Loucy (cell line): ENCODE results near the gene DGUOK.

Experiments used
- H2AFZ ChIP-seq: fragments of 200-600 bp; sonication (generic); 2 replicates; pipeline ENCODE4 v1.6.0; 2016; ENCODE audit warnings: antibody characterized with exemption, mild to moderate bottlenecking, low read length, moderate library complexity
- H3F3A ChIP-seq: fragments of 200-600 bp; 2 replicates; pipeline ENCODE4 v1.6.0; 2016; ENCODE audit warnings: antibody characterized with exemption, low read depth, mild to moderate bottlenecking
- H3K27me3 ChIP-seq: fragments of 200-600 bp; sonication (generic); 2 replicates; pipeline ENCODE4 v1.6.1; 2014; ENCODE audit warnings: low read length, mild to moderate bottlenecking; ENCODE audit not compliant: insufficient read depth, poor library complexity, severe bottlenecking
- H3K36me3 ChIP-seq: fragments of 200-600 bp; sonication (generic); 2 replicates; pipeline ENCODE4 v1.6.1; 2016; ENCODE audit warnings: low read length; ENCODE audit not compliant: insufficient read depth
- H3K4me1 ChIP-seq: fragments of 200-600 bp; sonication (generic); 2 replicates; pipeline ENCODE4 v1.5.1; 2014; ENCODE audit warnings: low read length, mild to moderate bottlenecking; ENCODE audit not compliant: insufficient read depth, poor library complexity, severe bottlenecking
- H3K4me2 ChIP-seq: fragments of 200-600 bp; sonication (generic); 2 replicates; pipeline ENCODE4 v1.6.0; 2014; ENCODE audit warnings: antibody characterized with exemption, low read length, low read depth, mild to moderate bottlenecking; ENCODE audit not compliant: poor library complexity, severe bottlenecking
- H3K4me3 ChIP-seq: fragments of 200-600 bp; sonication (generic); 2 replicates; pipeline ENCODE4 v1.5.1; 2014; ENCODE audit warnings: low read length, mild to moderate bottlenecking, mixed read lengths; ENCODE audit not compliant: poor library complexity, severe bottlenecking
- H3K79me2 ChIP-seq: fragments of 200-600 bp; sonication (generic); 2 replicates; pipeline ENCODE4 v1.6.1; 2014; ENCODE audit warnings: low read length; ENCODE audit not compliant: insufficient read depth
- H3K9ac ChIP-seq: fragments of 200-600 bp; sonication (generic); 2 replicates; pipeline ENCODE4 v1.6.0; 2014; ENCODE audit warnings: mild to moderate bottlenecking, low read depth, low read length, moderate library complexity; ENCODE audit not compliant: poor library complexity, severe bottlenecking
- H3K9me2 ChIP-seq: fragments of 200-600 bp; sonication (generic); replicated peaks from 2 replicates; pipeline ENCODE4 v1.6.1; 2016; ENCODE audit warnings: low read depth, low read length, mixed read lengths
- H3K9me3 ChIP-seq: fragments of 200-600 bp; sonication (generic); 2 replicates; pipeline ENCODE4 v1.6.1; 2014; ENCODE audit warnings: mild to moderate bottlenecking, antibody characterized with exemption, low read length, low read depth; ENCODE audit not compliant: insufficient read depth
- H4K20me1 ChIP-seq: fragments of 200-600 bp; sonication (generic); 2 replicates; pipeline ENCODE4 v1.6.0; 2014; ENCODE audit warnings: antibody characterized with exemption, low read length, mild to moderate bottlenecking; ENCODE audit not compliant: insufficient read depth, poor library complexity, severe bottlenecking
- CTCF ChIP-seq: fragments of 200-600 bp; sonication (generic); conservative IDR thresholded peaks from 2 replicates; pipeline ENCODE4 v1.5.1; 2014; ENCODE audit warnings: mild to moderate bottlenecking, antibody characterized with exemption, low read length
- EZH2phosphoT487 ChIP-seq: fragments of 200-600 bp; IDR thresholded peaks from 2 replicates; pipeline ENCODE4 v1.6.1; 2018; ENCODE audit warnings: antibody characterized with exemption, mild to moderate bottlenecking, moderate library complexity, borderline replicate concordance

The DGUOK gene

GRCh38 chr2:73918856-73919255, 7.8 kb upstream of the DGUOK start:
- Histone ChIP-seq H3K79me2 (no peaks in the 10 kb centered on the region), H3K9me2 (no peaks in the 10 kb centered on the region), H3K9me3 (no peaks in the 10 kb centered on the region), H3K4me2 (no peak overlapping the region), H3K27me3 (no peaks in the 10 kb centered on the region), H3K4me3 (no peak overlapping the region), H3K4me1 (peaks cover 11% of the 10 kb centered on the region), H3K9ac (no peak overlapping the region), H3K36me3 (no peaks in the 10 kb centered on the region), H2AFZ (no peak overlapping the region), H4K20me1 (no peaks in the 10 kb centered on the region), H3F3A (no peaks in the 10 kb centered on the region)
- TF ChIP-seq CTCF (no peak), EZH2phosphoT487 (no peak)

- Histone ChIP-seq H3K9me2 (no peaks in the 10 kb centered on the region), H4K20me1 (no peaks in the 10 kb centered on the region), H3K4me3 (no peak overlapping the region), H3K9ac (no peak overlapping the region), H3K4me2 (no peak overlapping the region), H3K4me1 (peaks cover 11% of the 10 kb centered on the region), H3F3A (no peaks in the 10 kb centered on the region), H3K36me3 (no peaks in the 10 kb centered on the region), H2AFZ (no peak overlapping the region), H3K27me3 (no peaks in the 10 kb centered on the region), H3K9me3 (no peaks in the 10 kb centered on the region), H3K79me2 (no peaks in the 10 kb centered on the region)
- TF ChIP-seq EZH2phosphoT487, result no peak
- no peak for TF ChIP-seq CTCF
These were observed 7.0 kb upstream of the DGUOK start for GRCh38 chr2:73919596-73920228.

GRCh38 chr2:73920577-73921545, 5.8 kb upstream of the DGUOK start:
- Histone ChIP-seq H3K4me2 (peak overlapping the region; percentile 7), H3K27me3 (no peaks in the 10 kb centered on the region), H3K4me1 (peaks cover 13% of the 10 kb centered on the region), H2AFZ (no peak overlapping the region), H3K9me3 (no peaks in the 10 kb centered on the region), H3K4me3 (no peak overlapping the region), H3K79me2 (peaks cover 1% of the 10 kb centered on the region), H3F3A (no peaks in the 10 kb centered on the region), H3K9ac (no peak overlapping the region), H3K9me2 (no peaks in the 10 kb centered on the region), H4K20me1 (no peaks in the 10 kb centered on the region), H3K36me3 (no peaks in the 10 kb centered on the region)
- TF ChIP-seq CTCF (peak; percentile 60), EZH2phosphoT487 (no peak)
